Heart right ventricle (tissue), 16 donors: Measurements from ENCODE around the gene ANKRD52. TPM values are rescaled to one million over a fixed set of nuclear protein-coding genes. Genes with fewer than 3 reads are reported as not detected.

Source experiments
- ATAC-seq, 8 donors: fragments of 200-7000 bp; cut with Tn5 transposase; one replicate each; pipeline ENCODE4 v1.9.1; 2020; ENCODE audit warnings: mild to moderate bottlenecking in 8 of 8, moderate library complexity in 8 of 8, moderate number of reproducible peaks in 1 of 8
- DNase-seq, 2 donors: peaks; one replicate each; pipeline ENCODE4 v3.0.0-alpha.2; 2020
- H3K27ac ChIP-seq, 10 donors: fragments of 200-600 bp; sonication (generic) in 2 of 10; one replicate each; pipeline versions ENCODE4 v1.5.0 to v1.8.0; 2020 to 2022; ENCODE audit warnings: mild to moderate bottlenecking in 3 of 10
- H3K27me3 ChIP-seq, 7 donors: fragments of 200-600 bp; one replicate each; pipeline ENCODE4 v1.8.0; 2021 to 2022; ENCODE audit warnings: mild to moderate bottlenecking in 2 of 7
- H3K36me3 ChIP-seq, 9 donors: fragments of 200-600 bp; sonication (generic) in 1 of 9; one replicate each; pipeline versions ENCODE4 v1.5.0 to v1.8.0; 2020 to 2022; ENCODE audit warnings: mild to moderate bottlenecking in 2 of 9
- H3K4me1 ChIP-seq, 9 donors: fragments of 200-600 bp; sonication (generic) in 1 of 9; one replicate each; pipeline versions ENCODE4 v1.5.0 to v1.8.0; 2020 to 2022; ENCODE audit warnings: mild to moderate bottlenecking in 4 of 9
- H3K4me3 ChIP-seq, 10 donors: fragments of 200-600 bp; sonication (generic) in 2 of 10; one replicate each; pipeline versions ENCODE4 v1.5.0 to v1.8.0; 2020 to 2022; ENCODE audit warnings: mild to moderate bottlenecking in 7 of 10, moderate library complexity in 2 of 10
- H3K9me3 ChIP-seq, 11 donors: fragments of 200-600 bp in 10 of 11; sonication (generic) in 2 of 11; one replicate each; pipeline versions ENCODE4 v1.5.0 to v1.8.0; 2013 to 2022; ENCODE audit warnings: mild to moderate bottlenecking in 2 of 11, control low read depth in 1 of 11, moderate library complexity in 1 of 11
- WGBS, 2 donors: extraction: QIAGEN DNeasy Blood & Tissue Kit; methylation state at CpG; one replicate each; pipeline ENCODE4 v1.1.7; 2013; ENCODE audit warnings: inconsistent platforms in 1 of 2; 5-methylcytosine and 5-hydroxymethylcytosine counted together
- intact Hi-C, 10 donors: fragments of 100-400 bp; cut with DNase I; formaldehyde crosslinking; loops; one replicate each; pipeline versions ENCODE4 v1.11.1 to v1.14.2; 2022
- polyA plus RNA-seq, 2 donors: library from polyadenylated mRNA; stranded (reverse); fragments of 200-250 nt; gene quantifications; one replicate each; pipeline ENCODE4 v1.2.3, GENCODE V29; 2013
- total RNA-seq, 10 donors: library from RNA; stranded (reverse); fragmentation: NEBNext Ultra II Directional in 3 of 10; extraction: Animal tissue kit (Norgen Biotek cat#: 25700) in 3 of 10; gene quantifications; one replicate each; pipeline versions ENCODE4 v1.2.1 to v1.2.4, GENCODE V29; 2021 to 2023
- TF ChIP-seq, protein P1 (sequence below), 9 donors: fragments of 200-600 bp; sonication (generic) in 2 of 9; IDR thresholded peaks; one replicate each; pipeline versions ENCODE4 v1.5.0 to v1.8.0; 2021 to 2022; ENCODE audit warnings: antibody characterized with exemption in 9 of 9, mild to moderate bottlenecking in 5 of 9, moderate library complexity in 1 of 9
- donor health status: Arrhythmogenic right ventricular cardiomyopathy.
- donor health status: ischemic (EF 13 %, LVEDD 7.1; RV severe dilation, severe dysfunction).
- donor health status: healthy with polysubstance abuse.
- donor health status: DM: no; HTN: yes; CAD: no.
- donor health status: DM: no; HTN: no; CAD: no.
- donor health status: ischemic (EF 25% LVEDD 6.9; RV normal size, moderate dysfunction).
- donor health status: ischemic (EF 25% LVEDD 5.7; RV mildly dilated, moderate dysfunction).
- donor health status: healthy.
- donor health status: DM: yes; HTN: yes; CAD: no.
- donor health status: Ischemic cardiomyopathy.
- donor health status: ischemic (EF 35%, LVEDD 5.7; RV mildly dilated, moderate dysfunction).
- donor health status: nonischemic (EF 11% LVEDD 7.7; RV severe dilation, severe dysfunction).
- donor health status: DM: yes; HTN: yes; CAD: no.
- donor health status: PGD.
- donor health status: ischemic (EF 29% LVEDD 5.4; RV normal size, mild dysfunction).
- donor health status: nonischemic (EF 23%, LVEDD 6.1; RV moderate dilation, normal function).

The ANKRD52 gene
- total and polyA plus RNA-seq, 12 donors = 10.2 to 30.9 (median 24.6) TPM

DNA sequence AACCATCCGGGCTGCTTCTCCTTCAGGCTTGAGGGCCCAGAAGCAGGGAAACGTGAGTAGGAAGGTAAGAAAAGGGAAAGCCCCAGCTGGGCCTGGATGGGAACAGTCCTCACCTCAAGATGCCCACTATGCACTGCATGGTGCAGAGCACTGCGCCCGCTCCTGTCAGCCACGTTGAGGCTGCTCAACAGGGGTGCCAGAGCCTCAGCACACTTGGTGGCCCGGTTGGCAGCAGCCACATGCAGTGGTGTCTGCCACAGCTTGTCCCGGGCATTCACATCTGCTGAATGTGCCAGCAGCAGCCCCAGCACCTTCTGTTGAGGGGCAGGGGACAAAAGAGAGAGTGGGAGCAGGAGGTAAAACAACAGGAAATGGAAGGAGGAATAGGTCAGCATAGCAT is 2.5 kb downstream of the ANKRD52 start:
- WGBS, 2 donors = 88 to 90% methylated on average over 7 of the region's 7 CpGs

DNA sequence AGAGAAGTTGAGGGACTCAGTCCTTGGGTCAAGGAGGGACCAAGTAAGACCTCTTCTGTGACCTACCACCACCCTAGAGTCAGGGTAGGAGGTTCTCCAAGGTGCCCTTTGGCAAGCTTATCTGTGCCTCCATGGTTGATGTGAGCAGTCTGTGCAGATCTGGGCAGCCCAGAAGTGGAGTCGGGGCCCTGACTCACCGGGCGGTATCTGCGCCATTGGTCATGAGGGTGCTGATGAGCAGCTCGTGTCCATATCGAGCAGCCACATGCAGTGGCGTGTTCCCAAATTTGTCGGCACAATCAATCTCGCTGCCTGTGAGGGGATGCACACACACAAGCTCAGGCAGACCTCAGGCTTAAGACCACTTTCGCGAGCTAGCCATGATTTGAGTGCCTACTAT is 5.1 kb downstream of the ANKRD52 start:
- no peak overlapping the region for H3K27ac ChIP-seq
- H3K4me1 ChIP-seq = peaks cover 7 to 20% (median 14%) of the 10 kb centered on the region in 9 donors
- DNase-seq (no peak), ATAC-seq (no peak)
- TF ChIP-seq, protein P1, sequence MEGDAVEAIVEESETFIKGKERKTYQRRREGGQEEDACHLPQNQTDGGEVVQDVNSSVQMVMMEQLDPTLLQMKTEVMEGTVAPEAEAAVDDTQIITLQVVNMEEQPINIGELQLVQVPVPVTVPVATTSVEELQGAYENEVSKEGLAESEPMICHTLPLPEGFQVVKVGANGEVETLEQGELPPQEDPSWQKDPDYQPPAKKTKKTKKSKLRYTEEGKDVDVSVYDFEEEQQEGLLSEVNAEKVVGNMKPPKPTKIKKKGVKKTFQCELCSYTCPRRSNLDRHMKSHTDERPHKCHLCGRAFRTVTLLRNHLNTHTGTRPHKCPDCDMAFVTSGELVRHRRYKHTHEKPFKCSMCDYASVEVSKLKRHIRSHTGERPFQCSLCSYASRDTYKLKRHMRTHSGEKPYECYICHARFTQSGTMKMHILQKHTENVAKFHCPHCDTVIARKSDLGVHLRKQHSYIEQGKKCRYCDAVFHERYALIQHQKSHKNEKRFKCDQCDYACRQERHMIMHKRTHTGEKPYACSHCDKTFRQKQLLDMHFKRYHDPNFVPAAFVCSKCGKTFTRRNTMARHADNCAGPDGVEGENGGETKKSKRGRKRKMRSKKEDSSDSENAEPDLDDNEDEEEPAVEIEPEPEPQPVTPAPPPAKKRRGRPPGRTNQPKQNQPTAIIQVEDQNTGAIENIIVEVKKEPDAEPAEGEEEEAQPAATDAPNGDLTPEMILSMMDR (IDR thresholded peaks at IDR 0.05) = no peak
- H3K4me3 ChIP-seq = no peak overlapping the region
- WGBS, 2 donors = 90 to 94% methylated on average over 11 of the region's 11 CpGs
- H3K36me3 ChIP-seq = peaks cover 8 to 89% (median 74%) of the 10 kb centered on the region in 9 donors
- intact Hi-C loops = no loop called here
- H3K27me3 ChIP-seq = no peaks in the 10 kb centered on the region
- H3K9me3 ChIP-seq = no peaks in the 10 kb centered on the region

More for the DNA sequence above, 2.5 kb downstream of the ANKRD52 start:
- Histone ChIP-seq H3K36me3 (peaks cover 3 to 64% (median 52%) of the 10 kb centered on the region in 9 donors), H3K9me3 (no peaks in the 10 kb centered on the region), H3K27ac (no peak overlapping the region), H3K4me1 (peaks cover 7 to 28% (median 22%) of the 10 kb centered on the region in 9 donors), H3K4me3 (no peak overlapping the region), H3K27me3 (no peaks in the 10 kb centered on the region)
- DNase-seq = no peak
- no peak for ATAC-seq
- TF ChIP-seq, protein P1 (IDR thresholded peaks at IDR 0.05) = no peak
- intact Hi-C loops = loop anchor here in 3 of 10 donors (5.0 kb wide), 2 partner anchors 33 to 48 kb away; partner anchors contain the start of genes NABP2 (in 2 of the 3) and RNF41 (in 2 of the 3)

DNA sequence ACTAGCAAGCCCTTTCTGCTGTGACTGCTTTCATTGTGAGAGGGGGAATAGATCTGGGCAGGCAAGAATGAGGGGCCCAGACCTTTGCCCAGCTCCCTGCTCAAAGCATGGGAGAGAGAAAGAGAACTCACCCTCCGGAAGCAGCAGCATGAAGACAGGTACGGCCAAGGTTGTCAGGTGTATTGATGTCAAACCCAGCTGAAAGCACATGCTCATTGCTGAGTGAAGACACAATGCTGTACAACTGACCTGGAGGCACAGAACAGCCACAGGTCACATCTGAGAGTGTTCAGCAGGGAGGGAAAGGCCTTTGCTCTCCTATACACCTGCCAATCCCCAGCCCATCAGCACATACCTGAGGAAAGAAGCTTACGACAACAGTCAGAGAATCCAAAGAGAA is 5.5 kb downstream of the ANKRD52 start:
- ATAC-seq = no peak

DNA sequence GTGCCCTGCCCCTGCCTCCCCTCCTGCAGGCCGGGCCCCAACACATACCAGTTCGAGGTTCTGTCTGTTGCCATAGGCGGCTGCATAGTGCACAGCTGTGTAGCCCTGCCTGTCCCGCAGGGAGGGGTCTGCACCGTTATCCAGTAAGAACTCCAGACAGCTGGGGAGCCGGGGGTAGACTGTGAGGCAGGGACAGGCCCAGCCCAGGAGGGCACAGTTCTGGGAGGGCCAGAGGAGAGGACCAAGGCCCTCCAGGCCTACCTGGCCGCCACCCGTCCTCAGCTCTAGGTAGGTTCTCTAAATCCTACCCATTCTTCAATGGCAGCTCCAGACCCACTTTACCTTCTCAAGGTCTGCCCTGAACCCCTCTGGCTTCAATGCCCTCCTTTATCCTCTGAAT is 9.5 kb downstream of the ANKRD52 start:
- WGBS, 2 donors = 91 to 93% methylated on average over 8 of the region's 8 CpGs
- DNase-seq (no peak), ATAC-seq (no peak)
- intact Hi-C loops = no loop called here
- Histone ChIP-seq H3K9me3 (no peaks in the 10 kb centered on the region), H3K4me1 (peaks cover 0 to 13% (median 8%) of the 10 kb centered on the region in 9 donors), H3K4me3 (no peak overlapping the region), H3K27me3 (no peaks in the 10 kb centered on the region), H3K27ac (no peak overlapping the region), H3K36me3 (peaks cover 12 to 100% (median 93%) of the 10 kb centered on the region in 9 donors)
- TF ChIP-seq, protein P1 (IDR thresholded peaks at IDR 0.05) = no peak

More for the DNA sequence above, 5.5 kb downstream of the ANKRD52 start:
- Histone ChIP-seq H3K4me3 (no peak overlapping the region), H3K27ac (no peak overlapping the region), H3K4me1 (peaks cover 7 to 20% (median 14%) of the 10 kb centered on the region in 9 donors), H3K9me3 (no peaks in the 10 kb centered on the region), H3K27me3 (no peaks in the 10 kb centered on the region), H3K36me3 (peaks cover 9 to 94% (median 79%) of the 10 kb centered on the region in 9 donors)
- WGBS, 2 donors = 94 to 98% methylated on average over 3 of the region's 3 CpGs
- TF ChIP-seq, protein P1 (IDR thresholded peaks at IDR 0.05) = no peak
- intact Hi-C loops = no loop called here
- no peak for DNase-seq
